Astrocyte (in vitro differentiated cells and primary cell): ENCODE measurements around the gene ZBTB46. TPM values are rescaled to one million over a fixed set of nuclear protein-coding genes. Genes with fewer than 3 reads are reported as not detected.
"Not testable (repeated sequence)": the region's sequence is repeated elsewhere in the genome, so short reads cannot be mapped to it uniquely, and the experiment has no call there.

ENCODE experiments used
- DNase-seq: peaks from one replicate; pipeline ENCODE4 v3.0.0-alpha.2; 2010; ENCODE audit warnings: low read depth
- FAIRE-seq: peaks from 2 replicates; lab custom pipeline; 2011; peaks lifted over from hg19 to GRCh38; lab: Jason Lieb, UNC
- H2AFZ ChIP-seq: 2 replicates; pipeline ENCODE4 v1.6.0; 2012; ENCODE audit warnings: low read depth, low read length, inconsistent platforms
- H3K27ac ChIP-seq: 2 replicates; pipeline ENCODE4 v1.5.1; 2011; ENCODE audit warnings: low read depth, low read length, inconsistent platforms
- H3K27me3 ChIP-seq: 2 replicates; pipeline ENCODE4 v1.6.0; 2011; ENCODE audit warnings: low read length, inconsistent platforms; ENCODE audit not compliant: insufficient read depth
- H3K36me3 ChIP-seq: 2 replicates; pipeline ENCODE4 v1.5.1; 2011; ENCODE audit warnings: low read length, inconsistent platforms; ENCODE audit not compliant: insufficient read depth
- H3K4me1 ChIP-seq: 2 replicates; pipeline ENCODE4 v1.5.1; 2011; ENCODE audit warnings: low read length, inconsistent platforms; ENCODE audit not compliant: insufficient read depth
- H3K4me2 ChIP-seq: 2 replicates; pipeline ENCODE4 v1.6.0; 2012; ENCODE audit warnings: low read length, inconsistent platforms
- H3K4me3 ChIP-seq: 2 replicates; pipeline ENCODE4 v1.5.1; 2011; ENCODE audit warnings: low read depth, mild to moderate bottlenecking, low read length, inconsistent platforms; ENCODE audit not compliant: insufficient read depth
- H3K79me2 ChIP-seq: 2 replicates; pipeline ENCODE4 v1.6.0; 2012; ENCODE audit warnings: mild to moderate bottlenecking, low read length, inconsistent platforms; ENCODE audit not compliant: insufficient read depth
- H3K9ac ChIP-seq: 2 replicates; pipeline ENCODE4 v1.6.0; 2012; ENCODE audit warnings: mild to moderate bottlenecking, low read length, inconsistent platforms
- H3K9me3 ChIP-seq: 2 replicates; pipeline ENCODE4 v1.5.1; 2012; ENCODE audit warnings: low read depth, mild to moderate bottlenecking, low read length, inconsistent platforms; ENCODE audit not compliant: insufficient read depth
- H4K20me1 ChIP-seq: 2 replicates; pipeline ENCODE4 v1.6.0; 2012; ENCODE audit warnings: low read length, inconsistent platforms; ENCODE audit not compliant: insufficient read depth
- H3K27ac Mint-ChIP-seq: one replicate; pipeline ENCODE4 v1.8.0; 2021; ENCODE audit warnings: mild to moderate bottlenecking, mixed read lengths; ENCODE audit not compliant: unreplicated experiment
- H3K27me3 Mint-ChIP-seq: one replicate; pipeline ENCODE4 v1.8.0; 2021; ENCODE audit warnings: low read depth, mixed read lengths; ENCODE audit not compliant: unreplicated experiment
- H3K36me3 Mint-ChIP-seq: one replicate; pipeline ENCODE4 v1.8.0; 2021; ENCODE audit warnings: low read depth, mixed read lengths; ENCODE audit not compliant: unreplicated experiment
- H3K4me1 Mint-ChIP-seq: one replicate; pipeline ENCODE4 v1.8.0; 2021; ENCODE audit warnings: low read depth, mixed read lengths; ENCODE audit not compliant: unreplicated experiment
- H3K4me3 Mint-ChIP-seq: one replicate; pipeline ENCODE4 v1.8.0; 2021; ENCODE audit warnings: mild to moderate bottlenecking, moderate library complexity, mixed read lengths; ENCODE audit not compliant: unreplicated experiment
- H3K9me3 Mint-ChIP-seq: one replicate; pipeline ENCODE4 v1.8.0; 2021; ENCODE audit warnings: mild to moderate bottlenecking, mixed read lengths; ENCODE audit not compliant: unreplicated experiment
- CTCF ChIP-seq: IDR thresholded peaks from 2 replicates; pipeline ENCODE4 v1.5.1; 2011; ENCODE audit warnings: low read depth, mild to moderate bottlenecking, inconsistent platforms, low read length, moderate library complexity; ENCODE audit not compliant: insufficient read depth
- EZH2 ChIP-seq: IDR thresholded peaks from 2 replicates; pipeline ENCODE4 v1.6.1; 2012; ENCODE audit warnings: mild to moderate bottlenecking, low read length, inconsistent platforms; ENCODE audit not compliant: insufficient read depth
- total RNA-seq: library from RNA; stranded (reverse); gene quantifications from 2 replicates; pipeline ENCODE4 v1.2.1, GENCODE V29; 2021

The ZBTB46 gene
- total RNA-seq, 1 donor from 2014 or later = 13.9 TPM

DNA sequence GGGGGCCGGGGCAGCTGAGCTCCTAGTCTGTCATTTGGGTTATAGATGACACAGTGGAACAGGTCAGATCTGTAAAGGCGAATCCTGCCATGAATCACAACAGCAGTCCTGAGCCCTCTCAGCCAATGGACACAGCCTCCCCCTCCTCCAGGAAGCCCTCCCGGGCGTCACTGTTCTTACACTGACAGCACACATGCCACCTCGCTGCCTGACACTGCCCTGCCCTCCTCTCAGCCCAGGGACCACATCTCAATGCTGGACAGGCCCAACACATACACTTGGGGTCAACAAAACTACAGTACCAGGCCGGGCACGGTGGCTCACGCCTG, 26.8 kb downstream of the ZBTB46 start:
- H3K27me3 ChIP-seq = no peaks in the 10 kb centered on the region
- no peak overlapping the region for H2AFZ ChIP-seq

GRCh38 chr20:63802469-63803240, 28.4 kb downstream of the ZBTB46 start:
- Histone ChIP-seq H3K4me1 (no peaks in the 10 kb centered on the region), H4K20me1 (peaks cover 9% of the 10 kb centered on the region), H3K9me3 (no peaks in the 10 kb centered on the region), H3K79me2 (no peaks in the 10 kb centered on the region), H3K9ac (no peak overlapping the region), H3K27me3 (no peaks in the 10 kb centered on the region), H3K36me3 (no peaks in the 10 kb centered on the region), H3K4me3 (no peak overlapping the region), H2AFZ (no peak overlapping the region), H3K27ac (no peak overlapping the region), H3K4me2 (no peak overlapping the region)
- H3K4me1 Mint-ChIP-seq = no peaks in the 10 kb centered on the region
- no peak overlapping the region for H3K27ac Mint-ChIP-seq
- no peak for TF ChIP-seq CTCF
- TF ChIP-seq EZH2 = no peak
- H3K9me3 Mint-ChIP-seq = peaks cover 4% of the 10 kb centered on the region
- no peaks in the 10 kb centered on the region for H3K27me3 Mint-ChIP-seq
- no peak for FAIRE-seq
- no peak for DNase-seq
- H3K4me3 Mint-ChIP-seq = no peak overlapping the region
- peaks cover 12% of the 10 kb centered on the region for H3K36me3 Mint-ChIP-seq

More for the DNA sequence above, 26.8 kb downstream of the ZBTB46 start:
- TF ChIP-seq CTCF = no peak
- no peak for TF ChIP-seq EZH2
- Mint-ChIP-seq H3K36me3 (peaks cover 11% of the 10 kb centered on the region), H3K9me3 (peaks cover 4% of the 10 kb centered on the region), H3K27me3 (no peaks in the 10 kb centered on the region), H3K4me1 (no peaks in the 10 kb centered on the region), H3K27ac (no peak overlapping the region), H3K4me3 (no peak overlapping the region)
- Histone ChIP-seq H3K9me3 (no peaks in the 10 kb centered on the region), H3K27ac (no peak overlapping the region), H3K9ac (no peak overlapping the region), H4K20me1 (peaks cover 8% of the 10 kb centered on the region), H3K4me3 (no peak overlapping the region), H3K4me1 (no peaks in the 10 kb centered on the region), H3K36me3 (no peaks in the 10 kb centered on the region), H3K4me2 (no peak overlapping the region), H3K79me2 (peaks cover 3% of the 10 kb centered on the region)
- FAIRE-seq = no peak
- DNase-seq = no peak

GRCh38 chr20:63801174-63801573, 29.9 kb downstream of the ZBTB46 start:
- not testable (repeated sequence) for H3K9me3 ChIP-seq, H3K27me3 Mint-ChIP-seq, H3K79me2 ChIP-seq, H3K4me1 Mint-ChIP-seq, H4K20me1 ChIP-seq, H3K27ac ChIP-seq, H3K27ac Mint-ChIP-seq, H3K4me2 ChIP-seq, H3K9me3 Mint-ChIP-seq, DNase-seq, FAIRE-seq, H3K4me3 Mint-ChIP-seq, H2AFZ ChIP-seq, H3K27me3 ChIP-seq, H3K9ac ChIP-seq, H3K36me3 ChIP-seq, H3K4me3 ChIP-seq, H3K4me1 ChIP-seq
- peaks cover 13% of the 10 kb centered on the region for H3K36me3 Mint-ChIP-seq

DNA sequence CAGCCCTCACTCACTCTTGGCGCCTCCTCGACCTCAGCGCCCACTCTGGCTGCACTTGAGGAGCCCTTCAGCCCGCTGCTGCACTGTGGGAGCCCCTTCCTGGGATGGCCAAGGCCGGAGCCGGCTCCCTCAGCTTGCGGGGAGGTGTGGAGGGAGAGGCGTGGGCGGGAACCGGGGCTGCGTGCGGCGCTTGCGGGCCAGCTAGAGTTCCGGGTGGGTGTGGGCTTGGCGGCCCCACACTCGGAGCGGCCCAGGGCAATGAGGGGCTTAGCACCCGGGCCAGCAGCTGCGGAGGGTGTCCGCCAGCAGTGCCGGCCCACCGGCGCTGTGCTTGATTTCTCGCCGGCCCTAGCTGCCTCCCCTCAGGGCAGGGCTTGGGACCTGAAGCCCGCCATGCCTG, 30.7 kb downstream of the ZBTB46 start:
- H3K4me3 ChIP-seq, H3K79me2 ChIP-seq, DNase-seq, H3K9me3 Mint-ChIP-seq, H3K27me3 ChIP-seq, H3K36me3 ChIP-seq, H3K4me3 Mint-ChIP-seq, H3K9me3 ChIP-seq, H3K9ac ChIP-seq, H3K27ac ChIP-seq, H3K4me1 Mint-ChIP-seq, H3K4me1 ChIP-seq, H3K27me3 Mint-ChIP-seq, H2AFZ ChIP-seq, H3K27ac Mint-ChIP-seq, FAIRE-seq, H3K4me2 ChIP-seq: not testable (repeated sequence)
- H4K20me1 ChIP-seq = peaks cover 14% of the 10 kb centered on the region
- H3K36me3 Mint-ChIP-seq = peaks cover 16% of the 10 kb centered on the region

DNA sequence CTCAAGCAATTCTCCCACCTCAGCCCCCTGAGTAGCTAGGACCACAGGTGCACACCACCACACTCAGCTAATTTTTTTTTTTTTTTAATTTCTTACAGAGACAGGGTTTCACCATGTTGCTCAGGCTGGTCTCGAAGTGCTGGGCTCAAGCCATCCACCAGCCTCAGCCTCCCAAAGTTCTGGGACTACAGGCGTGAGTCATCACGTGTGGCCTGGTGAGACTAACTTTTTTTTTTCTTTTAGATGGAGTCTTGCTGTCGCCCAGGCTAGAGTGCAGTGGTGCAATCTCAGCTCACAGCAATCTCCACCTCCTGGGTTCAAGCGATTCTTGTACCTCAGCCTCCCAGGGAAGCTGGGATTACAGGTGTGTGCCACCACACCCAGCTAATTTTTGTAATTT, 31.9 kb downstream of the ZBTB46 start:
- FAIRE-seq, H3K4me2 ChIP-seq, H3K27me3 Mint-ChIP-seq, H3K27ac Mint-ChIP-seq, H2AFZ ChIP-seq, H3K27ac ChIP-seq, H3K9ac ChIP-seq, H3K36me3 ChIP-seq, H3K4me1 Mint-ChIP-seq, H3K9me3 ChIP-seq, H3K4me1 ChIP-seq, H3K79me2 ChIP-seq, H3K27me3 ChIP-seq, H3K4me3 ChIP-seq, H3K4me3 Mint-ChIP-seq, H3K9me3 Mint-ChIP-seq: not testable (repeated sequence)
- H3K36me3 Mint-ChIP-seq = peaks cover 18% of the 10 kb centered on the region
- DNase-seq = peak; percentile 14
- H4K20me1 ChIP-seq = peaks cover 14% of the 10 kb centered on the region
